HCT116 (cell line): Measurements from ENCODE around the gene RBM44. TPM values are rescaled to one million over a fixed set of nuclear protein-coding genes. Genes with fewer than 3 reads are reported as not detected.

Experiments
- ATAC-seq: fragments of 200-7000 bp; cut with Tn5 transposase; 2 replicates; pipeline ENCODE4 v1.9.1; 2020; ENCODE audit warnings: mild to moderate bottlenecking, moderate library complexity
- BruUV-seq: library from RNA; stranded (reverse); fragments of 400-500 nt; replicated peaks from 2 replicates; lab custom pipeline; 2021; lab: Mats Ljungman, UMichigan
- CTCF ChIA-PET: fragments of 300-600 bp; sonication (Branson Sonifier 250); formaldehyde crosslinking; loops from one replicate; lab custom pipeline; 2021; ENCODE audit warnings: antibody characterized with exemption; lab: Charles Lee
- POLR2A ChIA-PET: fragments of 300-600, 350-600 bp; sonication (Branson Sonifier 250); formaldehyde crosslinking; loops from one replicate; lab custom pipeline; 2021; ENCODE audit warnings: antibody characterized with exemption; lab: Charles Lee
- RAD21 ChIA-PET, 2 experiments: fragments of 300-600 bp; sonication (Branson Sonifier 250); formaldehyde crosslinking; loops; one replicate each; lab custom pipeline; 2023; ENCODE audit warnings: low total read pairs in 2 of 2; ENCODE audit not compliant: uncharacterized antibody in 2 of 2, unreplicated experiment in 2 of 2, low non-redundant PET in 1 of 2; lab: Charles Lee
- DNase-seq: peaks from one replicate; pipeline ENCODE4 v3.0.0-alpha.2; 2010; ENCODE audit warnings: low read depth, low spot score
- H2AFZ ChIP-seq: fragments of 200-600 bp; shearing (Covaris generic), sonication (generic); 2 replicates; pipeline ENCODE4 v1.6.1; 2017; ENCODE audit warnings: low read depth, mixed run types, mixed read lengths, antibody characterized with exemption, low read length; ENCODE audit not compliant: poor library complexity, severe bottlenecking
- H3K27ac ChIP-seq: 2 replicates; pipeline ENCODE4 v1.5.1; 2012; ENCODE audit warnings: low read depth, low read length
- H3K27me3 ChIP-seq: fragments of 200-600 bp; sonication (generic); 2 replicates; pipeline ENCODE4 v1.6.1; 2016; ENCODE audit warnings: mixed run types, low read length, mixed read lengths; ENCODE audit not compliant: insufficient read depth
- H3K36me3 ChIP-seq, 2 experiments: fragments of 200-500 bp in 1 of 2; fragments of 200-600 bp in 1 of 2; sonication (Bioruptor generic) in 1 of 2; sonication (generic) in 1 of 2; 2 replicates each; pipeline versions ENCODE4 v1.5.1 to v1.6.1; 2014 to 2016; ENCODE audit warnings: low read length in 2 of 2, inconsistent platforms in 1 of 2, mixed read lengths in 1 of 2, mixed run types in 1 of 2; ENCODE audit not compliant: insufficient read depth in 2 of 2, control insufficient read depth in 1 of 2
- H3K4me1 ChIP-seq, 2 experiments: fragments of 200-600 bp in 1 of 2; sonication (generic) in 1 of 2; 2 replicates each; pipeline versions ENCODE4 v1.5.1 to v1.6.1; 2012 to 2017; ENCODE audit warnings: low read length in 2 of 2, inconsistent platforms in 1 of 2, mild to moderate bottlenecking in 1 of 2, mixed read lengths in 1 of 2, mixed run types in 1 of 2, moderate library complexity in 1 of 2; ENCODE audit not compliant: insufficient read depth in 2 of 2, control insufficient read depth in 1 of 2
- H3K4me2 ChIP-seq: fragments of 200-600 bp; sonication (generic); 2 replicates; pipeline ENCODE4 v1.6.1; 2017; ENCODE audit warnings: mixed run types, low read length, mixed read lengths
- H3K4me3 ChIP-seq, 2 experiments: fragments of 200-600 bp in 1 of 2; sonication (generic) in 1 of 2; replicated peaks in 1 of 2; 2 replicates each; pipeline ENCODE4 v1.5.1; 2011 to 2016; ENCODE audit warnings: low read length in 2 of 2, control low read depth in 1 of 2, low read depth in 1 of 2, mild to moderate bottlenecking in 1 of 2, mixed read lengths in 1 of 2, mixed run types in 1 of 2
- H3K79me2 ChIP-seq: fragments of 200-600 bp; sonication (generic); 2 replicates; pipeline ENCODE4 v1.6.1; 2017; ENCODE audit warnings: mild to moderate bottlenecking, mixed run types, low read length, moderate library complexity, mixed read lengths; ENCODE audit not compliant: insufficient read depth
- H3K9ac ChIP-seq: fragments of 200-600 bp; sonication (generic); 2 replicates; pipeline ENCODE4 v1.6.1; 2016; ENCODE audit warnings: low read length, mixed read lengths
- H3K9me2 ChIP-seq: fragments of 200-600 bp; sonication (generic), shearing (Covaris generic); 2 replicates; pipeline ENCODE4 v1.6.1; 2017; ENCODE audit warnings: mixed run types, mild to moderate bottlenecking, moderate library complexity; ENCODE audit not compliant: insufficient read depth
- H3K9me3 ChIP-seq, 2 experiments: fragments of 200-500 bp in 1 of 2; fragments of 200-600 bp in 1 of 2; sonication (Bioruptor generic) in 1 of 2; sonication (generic) in 1 of 2; 2 replicates each; pipeline ENCODE4 v1.6.1; 2014 to 2017; ENCODE audit warnings: low read length in 2 of 2, mixed read lengths in 2 of 2, inconsistent platforms in 1 of 2, low read depth in 1 of 2, mild to moderate bottlenecking in 1 of 2, mixed run types in 1 of 2, moderate library complexity in 1 of 2; ENCODE audit not compliant: control insufficient read depth in 1 of 2, insufficient read depth in 1 of 2
- H4K20me1 ChIP-seq: fragments of 200-600 bp; sonication (generic), shearing (Covaris generic); 2 replicates; pipeline ENCODE4 v1.6.1; 2017; ENCODE audit warnings: mixed run types, mild to moderate bottlenecking, moderate library complexity; ENCODE audit not compliant: insufficient read depth
- CBX3 ChIP-seq: IDR thresholded peaks from 2 replicates; pipeline ENCODE4 v1.6.1; 2012; ENCODE audit warnings: low read depth
- CTCF ChIP-seq, 3 experiments: fragments of 200-600 bp in 1 of 3; sonication (generic) in 1 of 3; IDR thresholded peaks in 2 of 3; conservative IDR thresholded peaks in 1 of 3; 2 replicates each; pipeline ENCODE4 v1.5.1; 2012 to 2017; ENCODE audit warnings: low read depth in 2 of 3, low read length in 2 of 3, antibody characterized with exemption in 1 of 3, borderline replicate concordance in 1 of 3, control low read depth in 1 of 3, mild to moderate bottlenecking in 1 of 3, mixed read lengths in 1 of 3, mixed run types in 1 of 3, moderate library complexity in 1 of 3; ENCODE audit not compliant: insufficient read depth in 1 of 3
- EZH2 ChIP-seq: fragments of 200-600 bp; sonication (generic); IDR thresholded peaks from 2 replicates; pipeline ENCODE4 v1.6.1; 2017; ENCODE audit warnings: antibody characterized with exemption, mixed run types
- JUND ChIP-seq: IDR thresholded peaks from 2 replicates; pipeline ENCODE4 v1.6.1; 2012
- POLR2AphosphoS5 ChIP-seq: IDR thresholded peaks from 2 replicates; pipeline ENCODE4 v1.6.1; 2011; ENCODE audit warnings: mild to moderate bottlenecking, low read depth, low read length, moderate library complexity
- REST ChIP-seq: IDR thresholded peaks from 2 replicates; pipeline ENCODE4 v1.6.1; 2012; ENCODE audit warnings: low read depth
- SIN3A ChIP-seq: IDR thresholded peaks from 2 replicates; pipeline ENCODE4 v1.6.1; 2012; ENCODE audit warnings: low read depth
- SRF ChIP-seq: IDR thresholded peaks from 2 replicates; pipeline ENCODE4 v1.6.1; 2012; ENCODE audit warnings: low read depth
- ZBTB33 ChIP-seq: IDR thresholded peaks from 2 replicates; pipeline ENCODE4 v1.6.1; 2011; ENCODE audit warnings: mild to moderate bottlenecking, low read length, moderate library complexity; ENCODE audit not compliant: insufficient replicate concordance; ENCODE audit errors: extremely low read depth
- intact Hi-C: fragments of 100-400 bp; cut with micrococcal nuclease; formaldehyde crosslinking; loops from 2 replicates; pipeline ENCODE4 v1.10.0; 2022
- total RNA-seq: library from RNA; stranded (reverse); gene quantifications from one replicate; pipeline ENCODE4 v1.2.1, GENCODE V29; 2021; ENCODE audit not compliant: unreplicated experiment
- TF ChIP-seq, protein P1 (sequence below): IDR thresholded peaks from 2 replicates; pipeline ENCODE4 v1.6.1; 2012

The RBM44 gene
- total RNA-seq, 1 experiment from 2014 or later = 0.54 TPM

- POLR2A ChIA-PET = no interaction called here
- intact Hi-C loops = no loop called here
Observed at GRCh38 chr2:237879991-237880560, 81.5 kb downstream of the RBM44 start.

More at GRCh38 chr2:237879991-237880560, 81.5 kb downstream of the RBM44 start:
- BruUV-seq = no TSS peak
- Histone ChIP-seq H3K9me3 (no peaks in the 10 kb centered on the region), H3K36me3 (peaks cover 0 to 10% of the 10 kb centered on the region in 2 experiments; a peak in 1 of 4 replicates), H4K20me1 (no peaks in the 10 kb centered on the region), H3K27ac (no peak overlapping the region), H3K9ac (no peak overlapping the region), H2AFZ (no peak overlapping the region), H3K4me3 (no peak overlapping the region), H3K9me2 (no peaks in the 10 kb centered on the region), H3K4me1 (peaks cover 0 to 4% of the 10 kb centered on the region in 2 experiments; a peak in 1 of 4 replicates), H3K27me3 (no peaks in the 10 kb centered on the region), H3K79me2 (no peaks in the 10 kb centered on the region), H3K4me2 (no peak overlapping the region)
- DNase-seq (no peak), ATAC-seq (no peak)
- ChIA-PET CTCF (no interaction called here), RAD21 (no interaction called here)
- TF ChIP-seq CBX3 (no peak), ZBTB33 (no peak), CTCF (IDR thresholded peaks at IDR 0.05 in 2 of 3, conservative IDR thresholded peaks at IDR 0.05 in 1 of 3; ENCODE audit: borderline replicate concordance in 1 of 3, insufficient read depth in 1 of 3, low read depth in 2 of 3, low read length in 2 of 3) (no peak), SRF (no peak), POLR2AphosphoS5 (no peak), SIN3A (no peak), JUND (no peak), REST (no peak), EZH2 (no peak)
- TF ChIP-seq, protein P1, sequence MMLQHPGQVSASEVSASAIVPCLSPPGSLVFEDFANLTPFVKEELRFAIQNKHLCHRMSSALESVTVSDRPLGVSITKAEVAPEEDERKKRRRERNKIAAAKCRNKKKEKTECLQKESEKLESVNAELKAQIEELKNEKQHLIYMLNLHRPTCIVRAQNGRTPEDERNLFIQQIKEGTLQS = no peak
